Naive thymus-derived CD8-positive, alpha-beta T cell (primary cell): ENCODE data around the gene LTB4R2. TPM values are rescaled to one million over a fixed set of nuclear protein-coding genes. Genes with fewer than 3 reads are reported as not detected.

ENCODE experiments used
- ATAC-seq, 2 donors: fragments of 150-1000 bp; cut with Tn5 transposase in 1 of 2; sonication (Bioruptor Pico), chemical (Tn5 transposase) in 1 of 2; 1 replicate in 1 of 2; 2 replicates in 1 of 2; pipeline ENCODE4 v1.10.0; 2021; ENCODE audit warnings: mild to moderate bottlenecking in 2 of 2, moderate library complexity in 2 of 2
- POLR2A ChIA-PET: fragments of 350-600 bp; sonication (Branson Sonifier 250); formaldehyde crosslinking; loops from one replicate; lab custom pipeline; 2021; ENCODE audit warnings: antibody characterized with exemption; lab: Charles Lee
- DNase-seq, 10 donors: peaks; one replicate each; pipeline versions ENCODE4 v3.0.0 to v3.0.0-alpha.2; 2020 to 2022
- H3K27ac Mint-ChIP-seq, 10 donors: one replicate each; pipeline ENCODE4 v1.8.0; 2020 to 2022; ENCODE audit warnings: mild to moderate bottlenecking in 10 of 10, mixed read lengths in 10 of 10, moderate library complexity in 4 of 10, inconsistent platforms in 1 of 10
- H3K27me3 Mint-ChIP-seq, 5 donors: one replicate each; pipeline ENCODE4 v1.8.0; 2021 to 2022; ENCODE audit warnings: mixed read lengths in 5 of 5
- H3K36me3 Mint-ChIP-seq, 3 donors: one replicate each; pipeline ENCODE4 v1.8.0; 2020 to 2022; ENCODE audit warnings: mixed read lengths in 3 of 3, mild to moderate bottlenecking in 2 of 3, inconsistent platforms in 1 of 3
- H3K4me1 Mint-ChIP-seq, 4 donors: one replicate each; pipeline ENCODE4 v1.8.0; 2021 to 2022; ENCODE audit warnings: mixed read lengths in 4 of 4
- H3K4me3 Mint-ChIP-seq, 10 donors: one replicate each; pipeline ENCODE4 v1.8.0; 2020 to 2022; ENCODE audit warnings: mild to moderate bottlenecking in 10 of 10, mixed read lengths in 10 of 10, moderate library complexity in 6 of 10, inconsistent platforms in 1 of 10
- H3K9me3 Mint-ChIP-seq, 9 donors: one replicate each; pipeline ENCODE4 v1.8.0; 2020 to 2022; ENCODE audit warnings: mixed read lengths in 9 of 9, mild to moderate bottlenecking in 3 of 9, inconsistent platforms in 1 of 9, moderate library complexity in 1 of 9
- polyA plus RNA-seq, 3 donors: library from polyadenylated mRNA; unstranded; fragments of 300-500 nt; fragmentation: Illumina TruSeq; gene quantifications; one replicate each; pipeline ENCODE4 v1.2.3, GENCODE V29; 2021
- total RNA-seq, 8 experiments: library from RNA in 2 of 8; stranded (reverse) in 2 of 8; gene quantifications; one replicate each; pipeline ENCODE4 v1.2.3 and lab custom pipeline; 2021 to 2026

LTB4R2 gene, protein sequence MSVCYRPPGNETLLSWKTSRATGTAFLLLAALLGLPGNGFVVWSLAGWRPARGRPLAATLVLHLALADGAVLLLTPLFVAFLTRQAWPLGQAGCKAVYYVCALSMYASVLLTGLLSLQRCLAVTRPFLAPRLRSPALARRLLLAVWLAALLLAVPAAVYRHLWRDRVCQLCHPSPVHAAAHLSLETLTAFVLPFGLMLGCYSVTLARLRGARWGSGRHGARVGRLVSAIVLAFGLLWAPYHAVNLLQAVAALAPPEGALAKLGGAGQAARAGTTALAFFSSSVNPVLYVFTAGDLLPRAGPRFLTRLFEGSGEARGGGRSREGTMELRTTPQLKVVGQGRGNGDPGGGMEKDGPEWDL
- total RNA-seq: 10 to 100 TPM; 12.5 to 13.0 TPM
- 1 to 10 TPM in 2 of 3 donors, under 1 TPM in 1; 0.93 to 3.5 (median 1.5) TPM for polyA plus RNA-seq
- 5.8 to 8.4 (median 7.3) reads per million in 6 experiments for total RNA-seq (lab: John Stamatoyannopoulos, UW)

DNA sequence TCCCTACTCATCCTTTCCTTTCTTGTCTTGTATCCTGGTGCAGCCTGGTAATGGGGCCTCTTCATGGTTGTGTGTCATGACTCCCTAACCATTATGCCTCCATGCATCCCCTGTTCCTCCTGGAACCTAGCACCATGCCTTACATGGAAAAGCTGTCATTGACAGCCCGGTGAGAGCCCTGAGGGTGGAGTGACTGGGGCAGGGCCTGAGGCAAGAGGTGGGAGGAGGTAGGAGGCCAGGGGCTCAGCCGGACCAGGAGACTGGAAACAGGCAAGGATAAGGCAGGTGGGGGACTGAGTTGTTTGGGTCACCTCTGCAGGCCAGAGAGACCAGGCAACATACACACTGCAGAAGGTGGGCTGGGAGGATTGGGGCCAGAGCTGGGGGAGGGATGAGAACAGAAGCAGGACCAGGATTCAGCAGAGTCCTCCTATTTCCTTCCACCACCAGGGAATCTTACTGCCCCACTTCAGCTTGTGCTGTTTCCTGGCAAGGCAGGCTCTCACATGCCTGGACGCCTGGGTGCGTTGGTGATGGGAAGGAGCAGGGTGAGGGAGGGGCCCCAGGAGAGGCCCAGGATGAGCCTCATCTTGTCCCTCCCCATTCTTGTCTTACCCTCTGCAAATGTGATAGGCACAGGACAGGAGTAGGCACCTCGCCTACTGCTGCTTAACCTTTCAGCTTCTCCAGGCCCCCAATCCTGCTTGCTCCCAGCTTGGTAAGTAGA lies at the start of gene LTB4R2:
Gene LTB4R2 (plus strand): TSS at position 603 of the 727 bp plus-strand sequence. CDS start 525 bp downstream, outside the sequence.
- Mint-ChIP-seq H3K9me3 (no peaks in the 10 kb centered on the region), H3K27me3 (no peaks in the 10 kb centered on the region), H3K36me3 (peaks cover 0 to 35% (median 10%) of the 10 kb centered on the region in 3 donors), H3K4me1 (peaks cover 39 to 70% (median 66%) of the 10 kb centered on the region in 4 donors), H3K27ac (peak within 1 kb of the TSS; percentile 82 to 95 (median 92)), H3K4me3 (peak within 1 kb of the TSS; percentile 77 to 87 (median 82))
- POLR2A ChIA-PET: interaction anchor here (1.0 to 8.2 kb wide), 8 partner anchors 9 to 196 kb away, joined by 3 to 67 read pairs (median 16); partner anchors contain the start of genes ADCY4, CBLN3, DCAF11 and DHRS1
- DNase-seq (no peak), ATAC-seq (no peak)

DNA sequence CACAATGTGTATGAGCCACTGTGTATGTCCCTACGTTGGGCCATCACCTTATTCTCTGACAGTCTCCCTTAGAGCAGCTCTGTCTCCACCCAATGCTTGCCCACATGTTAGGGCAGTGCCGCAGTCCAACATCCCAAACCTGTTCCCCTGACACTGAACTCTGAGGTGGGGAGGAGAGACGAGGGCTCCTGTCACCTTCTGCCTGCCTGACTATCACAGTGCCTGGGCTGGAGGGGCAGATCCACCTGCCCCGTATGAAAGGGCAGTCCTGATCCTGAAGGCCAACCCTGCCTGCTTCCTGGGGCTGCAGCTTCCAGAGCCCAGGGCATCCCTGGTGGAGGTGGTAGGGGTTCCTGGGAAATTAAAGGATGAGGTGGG lies 49.2 kb upstream of the LTB4R2 start:
- Mint-ChIP-seq H3K9me3 (no peaks in the 10 kb centered on the region), H3K4me1 (no peaks in the 10 kb centered on the region), H3K36me3 (peaks cover 0 to 26% (median 1%) of the 10 kb centered on the region in 3 donors), H3K27ac (no peak overlapping the region), H3K27me3 (no peaks in the 10 kb centered on the region), H3K4me3 (no peak overlapping the region)
- POLR2A ChIA-PET: no interaction called here
- ATAC-seq (no peak), DNase-seq (no peak)

DNA sequence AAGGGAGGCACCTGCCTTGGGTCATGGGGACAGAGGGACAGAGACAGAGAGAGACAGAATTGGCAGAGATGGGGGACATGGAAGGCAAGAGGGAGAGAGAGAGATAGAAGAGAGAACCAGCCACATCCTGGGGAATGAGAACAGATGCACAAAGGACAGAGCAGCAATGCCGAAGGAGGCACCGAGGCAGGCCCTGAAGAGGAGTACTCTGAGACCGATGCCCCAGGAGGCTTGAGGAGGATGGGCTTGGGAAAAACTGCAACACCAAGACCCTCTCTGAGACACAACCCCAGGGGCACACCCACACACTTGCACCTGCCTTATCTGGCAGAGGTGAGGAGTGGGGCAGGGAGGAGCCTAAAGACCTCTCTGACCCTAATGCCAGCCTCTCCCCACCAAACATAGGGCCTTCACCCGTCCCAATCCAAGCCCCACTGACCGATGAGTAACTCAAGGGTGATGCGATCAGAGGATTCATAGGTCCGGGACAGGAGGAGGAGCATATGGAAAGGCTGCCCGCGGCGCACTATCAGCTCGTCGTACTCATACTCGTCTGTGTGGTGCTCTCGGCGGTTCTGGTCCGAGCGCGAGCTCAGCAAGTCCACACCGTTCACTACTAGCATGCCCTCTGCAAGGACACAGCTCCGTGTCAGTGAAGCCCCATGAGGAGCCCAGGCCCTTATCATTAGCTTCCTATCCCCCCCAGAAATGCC lies 48.5 kb upstream of the LTB4R2 start:
- no peaks in the 10 kb centered on the region for H3K27me3 Mint-ChIP-seq
- ATAC-seq (no peak), DNase-seq (no peak)
- H3K4me1 Mint-ChIP-seq: peaks cover 0 to under 1% (median 0%) of the 10 kb centered on the region in 4 donors
- POLR2A ChIA-PET: interaction anchor here (1.8 kb wide), 1 partner anchor 10 kb away, joined by 6 read pairs; the partner anchor contains the start of gene RABGGTA
- peaks cover 0 to 31% (median 1%) of the 10 kb centered on the region in 3 donors for H3K36me3 Mint-ChIP-seq
- H3K27ac Mint-ChIP-seq: peak overlapping the region in 2 of 10 donors; percentile 35 to 41
- no peak overlapping the region for H3K4me3 Mint-ChIP-seq
- no peaks in the 10 kb centered on the region for H3K9me3 Mint-ChIP-seq

DNA sequence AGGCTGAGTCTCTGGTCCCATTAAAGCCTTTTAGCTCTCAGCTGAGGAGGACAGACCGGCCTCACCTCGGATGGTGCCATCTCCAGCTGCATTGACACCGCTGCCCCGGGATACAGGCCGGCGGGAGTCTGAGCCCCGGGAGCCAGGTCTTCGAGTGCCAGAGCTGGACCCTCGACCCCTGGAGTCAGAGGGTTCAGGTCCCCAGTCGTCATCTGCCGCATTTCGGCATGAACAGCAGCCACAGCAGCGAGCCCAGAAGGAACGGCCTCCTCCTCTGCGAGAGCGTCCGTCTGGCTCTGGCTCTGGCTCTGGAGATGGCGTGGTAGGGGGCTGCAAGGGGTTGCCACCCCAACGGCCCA lies 48.0 kb upstream of the LTB4R2 start:
- DNase-seq (no peak), ATAC-seq (no peak)
- Mint-ChIP-seq H3K36me3 (peaks cover 0 to 32% (median 6%) of the 10 kb centered on the region in 3 donors), H3K4me3 (no peak overlapping the region), H3K27ac (no peak overlapping the region), H3K4me1 (peaks cover 0 to 6% (median 2%) of the 10 kb centered on the region in 4 donors), H3K9me3 (no peaks in the 10 kb centered on the region), H3K27me3 (no peaks in the 10 kb centered on the region)
- POLR2A ChIA-PET: interaction anchor here (1.8 kb wide), 1 partner anchor 10 kb away, joined by 6 read pairs; the partner anchor contains the start of gene RABGGTA

GRCh38 chr14:24262821-24263733 lies 46.9 kb upstream of the LTB4R2 start, which contains the start of gene TGM1:
Gene TGM1, minus strand, starts transcription at chr14:24263177. Its CDS starts 825 bp downstream, at chr14:24262352.
- Mint-ChIP-seq H3K4me1 (peaks cover 0 to 11% (median 4%) of the 10 kb centered on the region in 4 donors), H3K27me3 (no peaks in the 10 kb centered on the region), H3K9me3 (no peaks in the 10 kb centered on the region), H3K36me3 (peaks cover 0 to 39% (median 10%) of the 10 kb centered on the region in 3 donors), H3K4me3 (no peak within 1 kb of the TSS), H3K27ac (peak within 1 kb of the TSS in 3 of 10 donors; percentile 0 to 39 (median 15))
- DNase-seq (no peak), ATAC-seq (no peak)
- POLR2A ChIA-PET: interaction anchor here (1.8 kb wide), 1 partner anchor 8 kb away, joined by 6 read pairs; the partner anchor contains the start of gene RABGGTA

- H3K27me3 Mint-ChIP-seq: no peaks in the 10 kb centered on the region
- no peak for DNase-seq
- peaks cover 0 to 11% (median 4%) of the 10 kb centered on the region in 4 donors for H3K4me1 Mint-ChIP-seq
- peaks cover 0 to 42% (median 12%) of the 10 kb centered on the region in 3 donors for H3K36me3 Mint-ChIP-seq
- H3K4me3 Mint-ChIP-seq: no peak overlapping the region
- POLR2A ChIA-PET: no interaction called here
- no peak for ATAC-seq
- peak overlapping the region in 1 of 10 donors; percentile 33 for H3K27ac Mint-ChIP-seq
- no peaks in the 10 kb centered on the region for H3K9me3 Mint-ChIP-seq
Observed at GRCh38 chr14:24263848-24264247, 46.1 kb upstream of the LTB4R2 start.

- Mint-ChIP-seq H3K27me3 (no peaks in the 10 kb centered on the region), H3K36me3 (peaks cover 0 to 45% (median 12%) of the 10 kb centered on the region in 3 donors), H3K4me3 (no peak overlapping the region), H3K27ac (peak overlapping the region in 1 of 10 donors; percentile 33), H3K4me1 (peaks cover 0 to 11% (median 5%) of the 10 kb centered on the region in 4 donors), H3K9me3 (no peaks in the 10 kb centered on the region)
- POLR2A ChIA-PET: no interaction called here
- ATAC-seq (no peak), DNase-seq (no peak)
Observed at GRCh38 chr14:24264298-24264697, 45.6 kb upstream of the LTB4R2 start.

DNA sequence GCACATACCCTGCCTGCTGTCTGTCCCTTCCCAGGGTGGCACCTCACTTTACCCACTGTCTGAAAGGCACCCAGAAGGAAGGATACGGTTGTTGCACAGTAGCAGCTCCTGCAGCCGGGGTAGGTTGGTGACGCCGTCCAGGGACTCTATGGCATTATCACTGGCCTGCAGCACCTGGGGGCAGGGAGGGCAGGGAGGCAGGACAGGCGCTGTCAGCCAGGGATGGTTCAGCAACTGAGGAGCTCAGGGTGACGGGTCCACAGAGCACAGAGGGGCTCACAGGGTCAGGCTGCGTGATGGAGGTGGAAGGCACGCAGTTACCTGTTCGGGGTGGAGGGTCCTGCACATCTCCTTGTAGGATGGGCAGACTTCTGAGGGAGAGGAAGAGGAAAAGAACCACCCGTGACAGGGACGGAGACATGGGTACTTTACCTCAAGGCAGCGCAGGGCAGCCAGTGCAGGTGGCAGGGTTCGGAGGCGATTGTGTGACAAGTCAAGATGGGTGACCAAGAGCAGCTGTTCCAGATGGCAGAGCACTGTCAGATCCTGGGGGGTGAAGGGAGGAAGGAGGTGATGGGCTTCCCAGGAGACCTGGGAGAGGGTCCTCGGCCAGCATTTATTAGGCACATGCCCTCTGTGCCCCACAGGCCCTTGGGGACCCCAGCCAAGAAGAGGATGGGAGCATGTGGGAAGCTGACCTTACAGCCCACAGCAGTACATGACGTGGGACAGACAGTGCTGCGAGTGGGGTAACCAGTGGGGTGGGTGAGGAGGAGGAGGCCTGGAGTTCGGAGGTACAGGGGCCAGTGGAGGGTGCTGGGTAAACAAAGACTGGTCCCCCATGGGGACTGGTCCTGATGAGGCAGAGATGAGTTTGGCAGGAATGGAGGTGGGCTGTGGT lies 43.3 kb upstream of the LTB4R2 start:
- Mint-ChIP-seq H3K27ac (peak overlapping the region in 5 of 10 donors; percentile 14 to 92 (median 53)), H3K27me3 (no peaks in the 10 kb centered on the region), H3K36me3 (peaks cover 0 to 41% (median 10%) of the 10 kb centered on the region in 3 donors), H3K9me3 (no peaks in the 10 kb centered on the region), H3K4me1 (peaks cover 12 to 19% (median 13%) of the 10 kb centered on the region in 4 donors), H3K4me3 (no peak overlapping the region)
- POLR2A ChIA-PET: no interaction called here
- DNase-seq (no peak), ATAC-seq (no peak)

DNA sequence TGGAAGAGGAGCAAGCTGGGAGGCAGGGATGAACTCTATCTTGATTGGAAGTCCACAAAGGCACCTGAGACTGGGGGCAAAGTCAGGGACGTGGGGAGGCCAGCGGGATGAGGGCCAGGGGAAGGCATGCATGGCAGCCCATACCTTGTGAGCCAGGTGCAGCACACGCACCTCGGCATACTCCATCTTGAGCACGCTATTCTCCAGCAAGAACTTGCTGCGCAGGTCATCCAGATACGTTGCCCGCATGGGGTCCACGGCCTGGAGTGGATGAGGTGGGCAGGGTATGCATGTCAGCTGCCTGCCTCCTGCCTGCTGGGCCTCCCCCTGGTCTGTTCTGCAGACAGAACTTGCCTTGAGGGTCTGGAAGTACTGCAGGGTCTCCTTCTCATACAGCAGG lies 42.4 kb upstream of the LTB4R2 start:
- peak overlapping the region in 1 of 10 donors; percentile 29 for H3K4me3 Mint-ChIP-seq
- H3K4me1 Mint-ChIP-seq: peaks cover 21 to 28% (median 22%) of the 10 kb centered on the region in 4 donors
- no peaks in the 10 kb centered on the region for H3K9me3 Mint-ChIP-seq
- DNase-seq (no peak), ATAC-seq (no peak)
- H3K36me3 Mint-ChIP-seq: peaks cover 0 to 41% (median 10%) of the 10 kb centered on the region in 3 donors
- POLR2A ChIA-PET: no interaction called here
- no peaks in the 10 kb centered on the region for H3K27me3 Mint-ChIP-seq
- H3K27ac Mint-ChIP-seq: peak overlapping the region in 4 of 10 donors; percentile 1 to 81 (median 14)

DNA sequence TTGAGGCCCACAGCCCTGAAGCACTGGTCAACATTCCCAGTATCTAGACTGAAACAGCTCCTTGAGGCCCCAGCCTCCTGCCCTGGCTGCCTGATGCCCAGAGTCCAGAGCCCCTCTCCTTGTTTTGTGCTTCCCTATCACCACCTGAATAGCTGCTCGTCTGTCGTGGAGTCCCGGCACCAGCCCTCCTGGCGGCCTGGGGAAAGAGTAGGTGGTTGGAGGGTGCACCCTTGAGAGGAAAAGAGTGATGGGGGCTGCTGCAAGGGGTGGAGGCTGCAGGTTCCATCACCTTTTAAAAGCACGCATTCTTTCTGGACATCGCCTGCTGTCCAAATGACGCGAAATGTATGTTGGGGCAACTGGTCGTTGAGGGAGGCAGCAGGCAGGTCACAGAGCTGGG lies 41.7 kb upstream of the LTB4R2 start:
- peaks cover 0 to 41% (median 10%) of the 10 kb centered on the region in 3 donors for H3K36me3 Mint-ChIP-seq
- H3K4me3 Mint-ChIP-seq: no peak overlapping the region
- no peak for ATAC-seq
- no peak for DNase-seq
- no peaks in the 10 kb centered on the region for H3K27me3 Mint-ChIP-seq
- peaks cover 25 to 34% (median 26%) of the 10 kb centered on the region in 4 donors for H3K4me1 Mint-ChIP-seq
- no peaks in the 10 kb centered on the region for H3K9me3 Mint-ChIP-seq
- H3K27ac Mint-ChIP-seq: peak overlapping the region in 1 of 10 donors; percentile 47
- POLR2A ChIA-PET: interaction anchor here (4.1 kb wide), 1 partner anchor 54 kb away, joined by 46 read pairs; the partner anchor contains the start of genes CHMP4A and MDP1
